ENCODE data around the gene PHF21B. TPM values are rescaled to one million over a fixed set of nuclear protein-coding genes. Genes with fewer than 3 reads are reported as not detected.

The PHF21B gene
- total RNA-seq, 1 donor from 2014 or later: 113 TPM

- no peak for TF ChIP-seq CTCF (IDR thresholded peaks at IDR 0.05; ENCODE audit: partially characterized antibody, unreplicated experiment)
- DNase-seq: peak; percentile 66
- Mint-ChIP-seq H3K27ac (ENCODE audit: unreplicated experiment) (peak overlapping the region; percentile 28), H3K4me1 (ENCODE audit: low read depth, unreplicated experiment) (peaks cover 24% of the 10 kb centered on the region), H3K27me3 (ENCODE audit: unreplicated experiment) (peaks cover 14% of the 10 kb centered on the region), H3K9me3 (ENCODE audit: unreplicated experiment) (peaks cover 18% of the 10 kb centered on the region), H3K4me3 (ENCODE audit: unreplicated experiment) (peak overlapping the region; percentile 77), H3K36me3 (ENCODE audit: unreplicated experiment) (no peaks in the 10 kb centered on the region)
Observed at GRCh38 chr22:45008751-45009605, 827 bp downstream of the PHF21B start.

- Mint-ChIP-seq H3K4me3 (ENCODE audit: unreplicated experiment) (peak overlapping the region; percentile 75), H3K4me1 (ENCODE audit: low read depth, unreplicated experiment) (peaks cover 26% of the 10 kb centered on the region), H3K27ac (ENCODE audit: unreplicated experiment) (peak overlapping the region; percentile 38), H3K27me3 (ENCODE audit: unreplicated experiment) (peaks cover 14% of the 10 kb centered on the region), H3K36me3 (ENCODE audit: unreplicated experiment) (no peaks in the 10 kb centered on the region), H3K9me3 (ENCODE audit: unreplicated experiment) (peaks cover 18% of the 10 kb centered on the region)
- peak; percentile 73 for DNase-seq
- TF ChIP-seq CTCF (IDR thresholded peaks at IDR 0.05; ENCODE audit: partially characterized antibody, unreplicated experiment): no peak
Observed at GRCh38 chr22:45008186-45008681, 1.6 kb downstream of the PHF21B start.

- peaks cover 14% of the 10 kb centered on the region for H3K27me3 Mint-ChIP-seq (ENCODE audit: unreplicated experiment)
- H3K4me1 Mint-ChIP-seq (ENCODE audit: low read depth, unreplicated experiment): peaks cover 32% of the 10 kb centered on the region
- H3K9me3 Mint-ChIP-seq (ENCODE audit: unreplicated experiment): peaks cover 17% of the 10 kb centered on the region
- peak overlapping the region; percentile 75 for H3K4me3 Mint-ChIP-seq (ENCODE audit: unreplicated experiment)
- peak overlapping the region; percentile 8 for H3K27ac Mint-ChIP-seq (ENCODE audit: unreplicated experiment)
- TF ChIP-seq CTCF (IDR thresholded peaks at IDR 0.05; ENCODE audit: partially characterized antibody, unreplicated experiment): no peak
- DNase-seq: peak; percentile 88
- H3K36me3 Mint-ChIP-seq (ENCODE audit: unreplicated experiment): no peaks in the 10 kb centered on the region
Observed at GRCh38 chr22:45007391-45008185, 2.2 kb downstream of the PHF21B start.

GRCh38 chr22:45006964-45007390 lies 2.8 kb downstream of the PHF21B start:
- H3K4me1 Mint-ChIP-seq (ENCODE audit: low read depth, unreplicated experiment): peaks cover 33% of the 10 kb centered on the region
- peak overlapping the region; percentile 83 for H3K4me3 Mint-ChIP-seq (ENCODE audit: unreplicated experiment)

More at GRCh38 chr22:45006964-45007390, 2.8 kb downstream of the PHF21B start:
- Mint-ChIP-seq H3K27ac (ENCODE audit: unreplicated experiment) (no peak overlapping the region), H3K9me3 (ENCODE audit: unreplicated experiment) (peaks cover 17% of the 10 kb centered on the region), H3K27me3 (ENCODE audit: unreplicated experiment) (peaks cover 14% of the 10 kb centered on the region), H3K36me3 (ENCODE audit: unreplicated experiment) (no peaks in the 10 kb centered on the region)
- no peak for TF ChIP-seq CTCF (IDR thresholded peaks at IDR 0.05; ENCODE audit: partially characterized antibody, unreplicated experiment)
- DNase-seq: no peak

Measured in glutamatergic neuron (in vitro differentiated cells).